ENCODE results near the gene AK9.
"Not testable (repeated sequence)": the region's sequence is repeated elsewhere in the genome, so short reads cannot be mapped to it uniquely, and the experiment has no call there.

AK9 gene

GRCh38 chr6:109471105-109471810 is 219.7 kb downstream of the AK9 start:
- no peak overlapping the region for H3K27ac ChIP-seq
- POLR2A ChIA-PET (ENCODE audit: low non-redundant PET) = no interaction called here

DNA sequence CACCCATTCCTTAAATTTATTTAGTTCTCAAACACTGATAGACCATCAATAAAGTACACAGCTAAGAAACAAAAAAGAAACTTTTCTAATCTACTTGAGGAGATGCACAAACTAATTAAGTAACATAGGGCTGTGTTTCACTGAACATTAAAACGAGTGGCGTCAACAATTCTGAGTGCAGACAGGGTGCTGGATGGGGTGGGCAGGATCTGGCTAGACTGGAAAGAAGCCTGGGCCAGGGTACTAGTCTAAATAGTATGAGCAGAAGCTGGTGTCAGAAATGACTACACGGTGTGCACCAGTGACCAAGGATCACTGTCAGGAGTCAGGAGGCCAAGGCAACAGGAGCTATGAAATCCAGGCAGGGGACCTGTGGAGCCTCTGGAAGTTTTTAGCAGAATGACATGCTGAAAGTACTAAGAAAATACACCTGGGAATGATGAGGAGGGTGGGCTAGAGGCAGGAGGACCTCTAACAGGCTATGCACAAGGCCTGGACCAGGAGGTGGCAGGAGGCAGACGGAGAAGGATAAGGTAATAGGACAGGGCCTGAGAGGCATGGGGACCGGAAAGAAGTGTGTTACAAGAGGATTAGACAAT is 221.3 kb downstream of the AK9 start:
- TF ChIP-seq, protein P1, sequence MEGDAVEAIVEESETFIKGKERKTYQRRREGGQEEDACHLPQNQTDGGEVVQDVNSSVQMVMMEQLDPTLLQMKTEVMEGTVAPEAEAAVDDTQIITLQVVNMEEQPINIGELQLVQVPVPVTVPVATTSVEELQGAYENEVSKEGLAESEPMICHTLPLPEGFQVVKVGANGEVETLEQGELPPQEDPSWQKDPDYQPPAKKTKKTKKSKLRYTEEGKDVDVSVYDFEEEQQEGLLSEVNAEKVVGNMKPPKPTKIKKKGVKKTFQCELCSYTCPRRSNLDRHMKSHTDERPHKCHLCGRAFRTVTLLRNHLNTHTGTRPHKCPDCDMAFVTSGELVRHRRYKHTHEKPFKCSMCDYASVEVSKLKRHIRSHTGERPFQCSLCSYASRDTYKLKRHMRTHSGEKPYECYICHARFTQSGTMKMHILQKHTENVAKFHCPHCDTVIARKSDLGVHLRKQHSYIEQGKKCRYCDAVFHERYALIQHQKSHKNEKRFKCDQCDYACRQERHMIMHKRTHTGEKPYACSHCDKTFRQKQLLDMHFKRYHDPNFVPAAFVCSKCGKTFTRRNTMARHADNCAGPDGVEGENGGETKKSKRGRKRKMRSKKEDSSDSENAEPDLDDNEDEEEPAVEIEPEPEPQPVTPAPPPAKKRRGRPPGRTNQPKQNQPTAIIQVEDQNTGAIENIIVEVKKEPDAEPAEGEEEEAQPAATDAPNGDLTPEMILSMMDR (conservative IDR thresholded peaks at IDR 0.05; ENCODE audit: low read depth) = no peak
- DNase-seq (ENCODE audit: low spot score) = no peak
- ChIA-PET POLR2A (ENCODE audit: low non-redundant PET) (no interaction called here), CTCF (interaction anchor here (0.6 kb wide), 1 partner anchor 1531 kb away, joined by 3 read pairs; no protein-coding TSS in a partner anchor)
- H3K27ac ChIP-seq = no peak overlapping the region

More at GRCh38 chr6:109471105-109471810, 219.7 kb downstream of the AK9 start:
- CTCF ChIA-PET = no interaction called here
- DNase-seq (ENCODE audit: low spot score) = no peak
- TF ChIP-seq, protein P1 (conservative IDR thresholded peaks at IDR 0.05; ENCODE audit: low read depth) = no peak

DNA sequence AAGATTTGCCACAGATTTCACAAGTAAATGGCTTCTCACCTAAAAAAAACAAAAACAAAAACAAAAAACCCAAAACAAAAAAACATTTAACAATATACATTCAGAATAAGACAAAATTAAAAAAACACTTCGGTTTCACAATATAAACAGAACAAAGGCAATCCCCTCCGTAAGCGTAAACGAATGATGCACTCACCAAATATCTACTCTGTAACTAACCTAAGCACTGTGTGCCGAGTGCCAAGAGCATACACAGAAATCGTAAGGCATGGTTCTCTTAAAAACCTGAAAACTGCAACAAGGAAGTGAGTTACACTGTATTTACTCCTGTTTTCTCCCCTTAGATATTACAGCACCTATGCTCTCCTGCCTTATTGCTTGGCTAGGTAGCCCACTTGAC is 223.3 kb downstream of the AK9 start:
- TF ChIP-seq, protein P1 (conservative IDR thresholded peaks at IDR 0.05; ENCODE audit: low read depth) = no peak
- ChIA-PET POLR2A (ENCODE audit: low non-redundant PET) (no interaction called here), CTCF (no interaction called here)
- DNase-seq (ENCODE audit: low spot score) = no peak
- no peak overlapping the region for H3K27ac ChIP-seq

GRCh38 chr6:109466212-109466923 is 224.6 kb downstream of the AK9 start:
- POLR2A ChIA-PET (ENCODE audit: low non-redundant PET) = no interaction called here
- TF ChIP-seq, protein P1 (conservative IDR thresholded peaks at IDR 0.05; ENCODE audit: low read depth) = no peak
- DNase-seq (ENCODE audit: low spot score) = no peak
- H3K27ac ChIP-seq = no peak overlapping the region
- CTCF ChIA-PET = no interaction called here

- TF ChIP-seq, protein P1 (conservative IDR thresholded peaks at IDR 0.05; ENCODE audit: low read depth) = no peak
- ChIA-PET CTCF (interaction anchor here (1.3 kb wide), 1 partner anchor 10 kb away, joined by 3 read pairs; the partner anchor contains the start of gene MICAL1), POLR2A (ENCODE audit: low non-redundant PET) (no interaction called here)
- DNase-seq (ENCODE audit: low spot score) = no peak
- no peak overlapping the region for H3K27ac ChIP-seq
Measured at GRCh38 chr6:109465772-109466171, 225.2 kb downstream of the AK9 start.

- TF ChIP-seq, protein P1 (conservative IDR thresholded peaks at IDR 0.05; ENCODE audit: low read depth) = no peak
- no peak overlapping the region for H3K27ac ChIP-seq
- POLR2A ChIA-PET (ENCODE audit: low non-redundant PET) = no interaction called here
- CTCF ChIA-PET = no interaction called here
- DNase-seq (ENCODE audit: low spot score) = no peak
Measured at GRCh38 chr6:109461733-109462526, 229.1 kb downstream of the AK9 start.

DNA sequence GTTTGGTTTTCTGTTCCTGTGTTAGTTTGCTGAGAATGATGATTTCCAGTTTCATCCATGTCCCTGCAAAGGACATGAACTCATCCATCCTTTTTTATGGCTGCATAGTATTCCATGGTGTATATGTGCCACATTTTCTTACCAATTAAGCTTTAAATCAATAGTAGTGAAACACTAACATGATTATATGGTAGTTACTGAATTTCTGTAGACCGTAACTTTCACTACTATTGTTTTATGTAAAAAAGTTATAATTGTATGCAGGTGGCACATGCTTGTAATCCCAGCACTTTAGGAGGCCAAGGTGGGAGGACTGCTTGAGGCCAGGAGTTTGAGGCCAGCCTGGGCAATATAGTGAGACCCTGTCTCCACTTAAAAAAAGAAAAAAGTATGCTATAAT is 229.8 kb downstream of the AK9 start:
- DNase-seq (ENCODE audit: low spot score); POLR2A ChIA-PET (ENCODE audit: low non-redundant PET); CTCF ChIA-PET; H3K27ac ChIP-seq: not testable (repeated sequence)
